ENCODE data around the gene DTNBP1. TPM values are rescaled to one million over a fixed set of nuclear protein-coding genes. Genes with fewer than 3 reads are reported as not detected.

Gene DTNBP1
- total and polyA plus RNA-seq, 2 of the 8 experiments (the other 6 are each of a cell fraction or from before 2014, with no cell fraction given) = 13.5 to 22.1 TPM

GRCh38 chr6:15662326-15663129 lies at the start of gene DTNBP1 (continued):
- TF ChIP-seq CBX5 (IDR thresholded peaks at IDR 0.05; ENCODE audit: low read depth, low read length) (no peak), POLR2A (IDR thresholded peaks at IDR 0.05; ENCODE audit: control extremely low read depth in 1 of 2, low read depth in 2 of 2, low read length in 2 of 2) (no peak), KDM5A (IDR thresholded peaks at IDR 0.05; ENCODE audit: low read length) (no peak), KDM4A (IDR thresholded peaks at IDR 0.05; ENCODE audit: low read depth, low read length, severe bottlenecking) (peak; percentile 88), CTBP2 (IDR thresholded peaks at IDR 0.05; ENCODE audit: borderline replicate concordance, insufficient read depth, insufficient read length, low read length) (no peak), E2F6 (IDR thresholded peaks at IDR 0.05) (peak; percentile 64), POLR2AphosphoS5 (IDR thresholded peaks at IDR 0.05; ENCODE audit: low read depth, low read length) (no peak), RAD21 (IDR thresholded peaks at IDR 0.05 in 1 of 2, conservative IDR thresholded peaks at IDR 0.05 in 1 of 2; ENCODE audit: low read depth in 2 of 2, low read length in 2 of 2) (no peak), CHD2 (IDR thresholded peaks at IDR 0.05; ENCODE audit: low read length) (no peak), HDAC2 (IDR thresholded peaks at IDR 0.05; ENCODE audit: borderline replicate concordance in 1 of 2, low read depth in 2 of 2, low read length in 2 of 2) (peak in 1 of 2 experiments; percentile 45; a peak in 1 of 4 replicates), ASH2L (IDR thresholded peaks at IDR 0.05; ENCODE audit: low read length) (peak; percentile 97), HDAC6 (IDR thresholded peaks at IDR 0.05; ENCODE audit: low read depth, low read length) (no peak), SUZ12 (IDR thresholded peaks at IDR 0.05; ENCODE audit: low read length) (peak; percentile 20; the same call in 1 of the 2 replicates), NRF1 (IDR thresholded peaks at IDR 0.05; ENCODE audit: low read depth, low read length) (peak; percentile 78), RBBP5 (IDR thresholded peaks at IDR 0.05; ENCODE audit: borderline replicate concordance, low read depth, low read length) (peak; percentile 93), ATF2 (IDR thresholded peaks at IDR 0.05; ENCODE audit: low read length) (no peak), USF2 (IDR thresholded peaks at IDR 0.05; ENCODE audit: low read length) (peak; percentile 41; the same call in 1 of the 2 replicates), ZNF274 (IDR thresholded peaks at IDR 0.05; ENCODE audit: borderline replicate concordance, extremely low read depth, low read length) (no peak), PHF8 (conservative IDR thresholded peaks at IDR 0.05; ENCODE audit: low read depth, low read length) (peak; percentile 51), CREB1 (IDR thresholded peaks at IDR 0.05) (no peak; the same call in 1 of the 2 replicates)
